GM23338 (cell line): ENCODE measurements around the gene WDSUB1. TPM values are rescaled to one million over a fixed set of nuclear protein-coding genes. Genes with fewer than 3 reads are reported as not detected.

Source experiments
- ATAC-seq: fragments of 200-7000 bp; cut with Tn5 transposase; 3 replicates; pipeline ENCODE4 v1.9.1; 2020
- DNase-seq: peaks from one replicate; pipeline ENCODE4 v3.0.0-alpha.2; 2015; ENCODE audit warnings: low spot score
- H2AFZ ChIP-seq: fragments of 200-600 bp; sonication (generic); 2 replicates; pipeline ENCODE4 v1.8.0; 2016; ENCODE audit warnings: antibody characterized with exemption, mild to moderate bottlenecking, moderate library complexity
- H3F3A ChIP-seq: fragments of 200-600 bp; sonication (generic); replicated peaks from 2 replicates; pipeline ENCODE4 v1.8.0; 2017; ENCODE audit warnings: antibody characterized with exemption, mixed run types, low read depth
- H3K27ac ChIP-seq: fragments of 200-600 bp; sonication (generic); 2 replicates; pipeline ENCODE4 v1.6.1; 2016; ENCODE audit warnings: low read depth
- H3K27me3 ChIP-seq: fragments of 200-600 bp; sonication (generic); 2 replicates; pipeline ENCODE4 v1.8.0; 2016; ENCODE audit warnings: mild to moderate bottlenecking, mixed run types, moderate library complexity; ENCODE audit not compliant: insufficient read depth
- H3K36me3 ChIP-seq: fragments of 200-600 bp; sonication (generic); 2 replicates; pipeline ENCODE4 v1.8.0; 2016; ENCODE audit warnings: mild to moderate bottlenecking; ENCODE audit not compliant: insufficient read depth
- H3K4me1 ChIP-seq: fragments of 200-600 bp; sonication (generic); 2 replicates; pipeline ENCODE4 v1.8.0; 2016; ENCODE audit warnings: mild to moderate bottlenecking, moderate library complexity; ENCODE audit not compliant: insufficient read depth
- H3K4me2 ChIP-seq: fragments of 200-600 bp; sonication (generic); 2 replicates; pipeline ENCODE4 v1.7.1; 2017; ENCODE audit warnings: mixed run types
- H3K4me3 ChIP-seq: fragments of 200-600 bp; sonication (generic); 2 replicates; pipeline ENCODE4 v1.6.1; 2016; ENCODE audit warnings: mixed run types
- H3K79me2 ChIP-seq: fragments of 200-600 bp; sonication (generic); replicated peaks from 2 replicates; pipeline ENCODE4 v1.8.0; 2017; ENCODE audit warnings: mild to moderate bottlenecking; ENCODE audit not compliant: insufficient read depth
- H3K9me2 ChIP-seq: fragments of 200-600 bp; sonication (generic); 2 replicates; pipeline ENCODE4 v1.8.0; 2017; ENCODE audit not compliant: insufficient read depth
- H4K20me1 ChIP-seq: fragments of 200-600 bp; sonication (generic); replicated peaks from 2 replicates; pipeline ENCODE4 v1.8.0; 2017; ENCODE audit warnings: mild to moderate bottlenecking; ENCODE audit not compliant: insufficient read depth
- H3K27ac Mint-ChIP-seq: 2 replicates; pipeline ENCODE4 v1.8.0; 2020; ENCODE audit warnings: inconsistent platforms, mild to moderate bottlenecking, moderate library complexity, mixed read lengths
- H3K27me3 Mint-ChIP-seq: 3 replicates; pipeline ENCODE4 v1.8.0; 2022; ENCODE audit warnings: low read depth, mild to moderate bottlenecking, moderate library complexity, mixed read lengths, inconsistent platforms; ENCODE audit not compliant: insufficient read depth, poor library complexity
- H3K36me3 Mint-ChIP-seq: 3 replicates; pipeline ENCODE4 v1.8.0; 2021; ENCODE audit warnings: low read depth, mild to moderate bottlenecking, inconsistent platforms, moderate library complexity, mixed read lengths
- H3K4me1 Mint-ChIP-seq: 3 replicates; pipeline ENCODE4 v1.8.0; 2020; ENCODE audit warnings: mild to moderate bottlenecking, inconsistent platforms, mixed read lengths
- H3K4me3 Mint-ChIP-seq: 3 replicates; pipeline ENCODE4 v1.8.0; 2021; ENCODE audit warnings: moderate library complexity, mild to moderate bottlenecking, inconsistent platforms, mixed read lengths
- H3K9me3 Mint-ChIP-seq: 3 replicates; pipeline ENCODE4 v1.8.0; 2020; ENCODE audit warnings: moderate library complexity, mild to moderate bottlenecking, inconsistent platforms, mixed read lengths
- CREB1 ChIP-seq: fragments of 250-450 bp; sonication (Bioruptor Pico); IDR thresholded peaks from 2 replicates; pipeline ENCODE4 v1.5.0; 2020; ENCODE audit warnings: low read depth, mild to moderate bottlenecking, moderate library complexity
- CTCF ChIP-seq, 2 experiments: fragments of 200-600 bp in 1 of 2; sonication (generic) in 1 of 2; conservative IDR thresholded peaks; 2 replicates each; pipeline versions ENCODE4 v1.5.1 to v1.6.1; 2016 to 2017; ENCODE audit warnings: antibody characterized with exemption in 2 of 2, low read depth in 2 of 2, mild to moderate bottlenecking in 2 of 2, moderate library complexity in 1 of 2
- EZH2 ChIP-seq: fragments of 200-600 bp; sonication (generic); IDR thresholded peaks from one replicate; pipeline ENCODE4 v1.8.0; 2017; ENCODE audit warnings: antibody characterized with exemption, mild to moderate bottlenecking, low read depth; ENCODE audit not compliant: unreplicated experiment
- EZH2phosphoT487 ChIP-seq: fragments of 200-600 bp; sonication (generic); IDR thresholded peaks from one replicate; pipeline ENCODE4 v1.8.1; 2018; ENCODE audit warnings: antibody characterized with exemption; ENCODE audit not compliant: unreplicated experiment
- JUNB ChIP-seq: IDR thresholded peaks from one replicate; pipeline ENCODE4 v1.6.1; 2016; ENCODE audit warnings: antibody characterized with exemption; ENCODE audit not compliant: unreplicated experiment
- POLR2AphosphoS5 ChIP-seq: IDR thresholded peaks from 2 replicates; pipeline ENCODE4 v1.6.1; 2016; ENCODE audit warnings: antibody characterized with exemption, low read depth
- REST ChIP-seq: IDR thresholded peaks from one replicate; pipeline ENCODE4 v1.6.1; 2018; ENCODE audit warnings: antibody characterized with exemption; ENCODE audit not compliant: unreplicated experiment
- STAT1 ChIP-seq: IDR thresholded peaks from one replicate; pipeline ENCODE4 v1.6.1; 2016; ENCODE audit warnings: antibody characterized with exemption; ENCODE audit not compliant: unreplicated experiment
- ZNF114 ChIP-seq: fragments of 250-450 bp; sonication (Bioruptor Pico); IDR thresholded peaks from 2 replicates; pipeline ENCODE4 v1.5.0; 2020; ENCODE audit warnings: mild to moderate bottlenecking, moderate library complexity
- ZNF331 ChIP-seq: fragments of 250-450 bp; sonication (Bioruptor Pico); IDR thresholded peaks from 2 replicates; pipeline ENCODE4 v1.5.0; 2020; ENCODE audit warnings: low read depth, mild to moderate bottlenecking, moderate library complexity
- polyA plus RNA-seq: library from polyadenylated mRNA; unstranded; fragments of >200 nt; fragmentation: Nextera tagmentation; extraction: Ambion mirVana; gene quantifications from 2 replicates; pipeline ENCODE4 v1.2.1, GENCODE V29; 2016
- total RNA-seq: library from RNA; depleted of rRNA; stranded (reverse); fragments of >200 nt; shearing (Covaris generic); gene quantifications from 2 replicates; pipeline ENCODE4 v1.2.3, GENCODE V29; 2014
- TF ChIP-seq, protein P1 (sequence below): IDR thresholded peaks from 2 replicates; pipeline ENCODE4 v1.6.1; 2016; ENCODE audit warnings: antibody characterized with exemption

WDSUB1 gene
- total and polyA plus RNA-seq, 2 experiments from 2014 or later = 9.9 to 12.2 TPM

- no peak for TF ChIP-seq REST
- no peak for TF ChIP-seq EZH2phosphoT487
- no peak for TF ChIP-seq ZNF114 (CRISPR knock-in tag)
- no peak for TF ChIP-seq CREB1 (CRISPR knock-in tag)
- no peak for TF ChIP-seq ZNF331
- no peak for TF ChIP-seq EZH2
- TF ChIP-seq JUNB = no peak
- TF ChIP-seq POLR2AphosphoS5 = no peak
Measured at GRCh38 chr2:159267921-159268320, 18.6 kb downstream of the WDSUB1 start (continued).

GRCh38 chr2:159266554-159266953, 19.9 kb downstream of the WDSUB1 start:
- Mint-ChIP-seq H3K36me3 (peaks cover 6% of the 10 kb centered on the region; the same call in 2 of the 3 replicates), H3K4me3 (no peak overlapping the region), H3K9me3 (no peaks in the 10 kb centered on the region; the same call in 2 of the 3 replicates), H3K4me1 (peaks cover 7% of the 10 kb centered on the region; the same call in 2 of the 3 replicates), H3K27ac (no peak overlapping the region), H3K27me3 (peaks cover 5% of the 10 kb centered on the region)
- H2AFZ ChIP-seq = no peak overlapping the region
- no peak overlapping the region for H3K27ac ChIP-seq
- H3F3A ChIP-seq = no peaks in the 10 kb centered on the region
- no peak for DNase-seq
- H3K79me2 ChIP-seq = no peaks in the 10 kb centered on the region
- H3K9me2 ChIP-seq = no peaks in the 10 kb centered on the region
- no peaks in the 10 kb centered on the region for H3K27me3 ChIP-seq
- no peaks in the 10 kb centered on the region for H4K20me1 ChIP-seq
- H3K36me3 ChIP-seq = peaks cover 4% of the 10 kb centered on the region; the same call in 1 of the 2 replicates
- H3K4me1 ChIP-seq = no peaks in the 10 kb centered on the region
- no peak for ATAC-seq
- H3K4me2 ChIP-seq = no peak overlapping the region
- H3K4me3 ChIP-seq = no peak overlapping the region
- TF ChIP-seq POLR2AphosphoS5 = no peak
- TF ChIP-seq CTCF (conservative IDR thresholded peaks at IDR 0.05; ENCODE audit: low read depth in 2 of 2) = no peak
- TF ChIP-seq, protein P1, sequence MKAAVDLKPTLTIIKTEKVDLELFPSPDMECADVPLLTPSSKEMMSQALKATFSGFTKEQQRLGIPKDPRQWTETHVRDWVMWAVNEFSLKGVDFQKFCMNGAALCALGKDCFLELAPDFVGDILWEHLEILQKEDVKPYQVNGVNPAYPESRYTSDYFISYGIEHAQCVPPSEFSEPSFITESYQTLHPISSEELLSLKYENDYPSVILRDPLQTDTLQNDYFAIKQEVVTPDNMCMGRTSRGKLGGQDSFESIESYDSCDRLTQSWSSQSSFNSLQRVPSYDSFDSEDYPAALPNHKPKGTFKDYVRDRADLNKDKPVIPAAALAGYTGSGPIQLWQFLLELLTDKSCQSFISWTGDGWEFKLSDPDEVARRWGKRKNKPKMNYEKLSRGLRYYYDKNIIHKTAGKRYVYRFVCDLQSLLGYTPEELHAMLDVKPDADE = no peak
- no peak for TF ChIP-seq REST
- no peak for TF ChIP-seq ZNF331
- no peak for TF ChIP-seq JUNB
- no peak for TF ChIP-seq CREB1 (CRISPR knock-in tag)
- TF ChIP-seq STAT1 = no peak
- no peak for TF ChIP-seq EZH2
